ENCODE data around the gene FARS2. TPM values are rescaled to one million over a fixed set of nuclear protein-coding genes. Genes with fewer than 3 reads are reported as not detected.

The FARS2 gene
- polyA plus RNA-seq, 2 of the 4 experiments (the other 2 are of a cell fraction): 12.9 to 17.5 TPM

GRCh38 chr6:5776706-5777390 lies 515.5 kb downstream of the FARS2 start:
- Histone ChIP-seq H3K4me1 (no peaks in the 10 kb centered on the region), H3K27ac (no peak overlapping the region), H3K4me2 (no peak overlapping the region), H3K4me3 (no peak overlapping the region), H3K9me3 (no peaks in the 10 kb centered on the region)
- FAIRE-seq (no peak), DNase-seq (ENCODE audit: low read depth in 1 of 2, low spot score in 1 of 2) (no peak), ATAC-seq (no peak)
- POLR2A ChIA-PET: no interaction called here
- WGBS (ENCODE audit: missing lambda C conversion rate): 85% methylated on average over 12 of the region's 12 CpGs
- no peak for TF ChIP-seq MAZ (IDR thresholded peaks at IDR 0.05; ENCODE audit: borderline replicate concordance, low read depth, low read length)
- TF ChIP-seq ELK1 (IDR thresholded peaks at IDR 0.05; ENCODE audit: low read depth, low read length): no peak
- TF ChIP-seq MYC (IDR thresholded peaks at IDR 0.05; ENCODE audit: borderline replicate concordance, low read length): no peak
- no peak for TF ChIP-seq HOXB5 (CRISPR knock-in tag; IDR thresholded peaks at IDR 0.05)
- no peak for TF ChIP-seq ZSCAN20 (CRISPR knock-in tag; IDR thresholded peaks at IDR 0.05)
- CTCF ChIA-PET: no interaction called here

GRCh38 chr6:5778317-5778857 lies 517.1 kb downstream of the FARS2 start:
- WGBS (ENCODE audit: missing lambda C conversion rate): 74% methylated on average over 5 of the region's 7 CpGs
- H3K4me3 ChIP-seq: no peak overlapping the region
- no peak overlapping the region for H3K4me2 ChIP-seq
- H3K9me3 ChIP-seq: no peaks in the 10 kb centered on the region
- TF ChIP-seq EP300 (IDR thresholded peaks at IDR 0.05) (no peak), ZFP36 (IDR thresholded peaks at IDR 0.05; ENCODE audit: borderline replicate concordance, partially characterized antibody) (no peak), NR3C1 (IDR thresholded peaks at IDR 0.05) (no peak), ATOH8 (CRISPR knock-in tag; IDR thresholded peaks at IDR 0.05; ENCODE audit: low read depth) (no peak), EHMT2 (IDR thresholded peaks at IDR 0.05; ENCODE audit: low read depth) (no peak), PBX3 (IDR thresholded peaks at IDR 0.05) (no peak), SREBF2 (IDR thresholded peaks at IDR 0.05) (no peak), CBX8 (IDR thresholded peaks at IDR 0.05) (no peak), FOXS1 (CRISPR knock-in tag; IDR thresholded peaks at IDR 0.05) (no peak), BCL3 (IDR thresholded peaks at IDR 0.05) (no peak), HES2 (IDR thresholded peaks at IDR 0.05) (no peak), MAZ (IDR thresholded peaks at IDR 0.05; ENCODE audit: borderline replicate concordance, low read depth, low read length) (no peak), HEYL (CRISPR knock-in tag; IDR thresholded peaks at IDR 0.05) (no peak), HOXA7 (CRISPR knock-in tag; IDR thresholded peaks at IDR 0.05) (no peak), ZC3H11A (IDR thresholded peaks at IDR 0.05) (no peak), CEBPB (IDR thresholded peaks at IDR 0.05) (no peak), PHF8 (IDR thresholded peaks at IDR 0.05; ENCODE audit: borderline replicate concordance, low read depth) (no peak), RARB (CRISPR knock-in tag; IDR thresholded peaks at IDR 0.05) (no peak)
- H3K27ac ChIP-seq: no peak overlapping the region
- ChIA-PET POLR2A (no interaction called here), CTCF (interaction anchor here (1.0 kb wide), 1 partner anchor 22 kb away, joined by 3 read pairs; no protein-coding TSS in a partner anchor)
- no peaks in the 10 kb centered on the region for H3K4me1 ChIP-seq
- no peak for FAIRE-seq
- no peak for ATAC-seq
- DNase-seq (ENCODE audit: low read depth in 1 of 2, low spot score in 1 of 2): no peak

All from A549 (cell line).